UCSD-AML1 (cell line): ENCODE results near the gene LDLRAD3.

Experiments used
- DNase-seq: peaks from one replicate; lab custom pipeline; 2025; ENCODE audit not compliant: unreplicated experiment; lab: John Stamatoyannopoulos, UW

Gene LDLRAD3

GRCh38 chr11:36227044-36227443 is 283.2 kb downstream of the LDLRAD3 start:
- DNase-seq, result no peak

- DNase-seq, result no peak
Measured at GRCh38 chr11:36228689-36229088, 284.8 kb downstream of the LDLRAD3 start.

- DNase-seq, result no peak
Measured at GRCh38 chr11:36229091-36229705, 285.3 kb downstream of the LDLRAD3 start.

GRCh38 chr11:36230779-36231699 is 287.2 kb downstream of the LDLRAD3 start:
- no peak for DNase-seq

GRCh38 chr11:36233204-36233603 is 289.3 kb downstream of the LDLRAD3 start:
- no peak for DNase-seq

GRCh38 chr11:36234825-36235224 is 291.0 kb downstream of the LDLRAD3 start:
- DNase-seq, result no peak

- DNase-seq, result no peak
Measured at GRCh38 chr11:36235750-36236149, 291.9 kb downstream of the LDLRAD3 start.

- DNase-seq, result no peak
Measured at GRCh38 chr11:36237391-36237790, 293.5 kb downstream of the LDLRAD3 start.

- no peak for DNase-seq
Measured at GRCh38 chr11:36238036-36238631, 294.3 kb downstream of the LDLRAD3 start.

GRCh38 chr11:36238881-36239280 is 295.0 kb downstream of the LDLRAD3 start:
- no peak for DNase-seq

- no peak for DNase-seq
Measured at GRCh38 chr11:36239636-36240035, 295.8 kb downstream of the LDLRAD3 start.

- DNase-seq, result no peak
Measured at GRCh38 chr11:36240173-36240572, 296.3 kb downstream of the LDLRAD3 start.

GRCh38 chr11:36240801-36241200 is 296.9 kb downstream of the LDLRAD3 start:
- DNase-seq, result no peak

GRCh38 chr11:36241497-36241896 is 297.6 kb downstream of the LDLRAD3 start:
- no peak for DNase-seq

- DNase-seq, result no peak
Measured at GRCh38 chr11:36243641-36244040, 299.8 kb downstream of the LDLRAD3 start.

GRCh38 chr11:36247493-36247892 is 303.6 kb downstream of the LDLRAD3 start:
- no peak for DNase-seq

GRCh38 chr11:36248436-36248835 is 304.6 kb downstream of the LDLRAD3 start:
- no peak for DNase-seq

- DNase-seq, result no peak
Measured at GRCh38 chr11:36249246-36249645, 305.4 kb downstream of the LDLRAD3 start.

- no peak for DNase-seq
Measured at GRCh38 chr11:36251823-36252222, 308.0 kb downstream of the LDLRAD3 start.

GRCh38 chr11:36253238-36253637 is 309.4 kb downstream of the LDLRAD3 start:
- DNase-seq, result no peak

- no peak for DNase-seq
Measured at GRCh38 chr11:36254713-36255112, 310.9 kb downstream of the LDLRAD3 start.

GRCh38 chr11:36257351-36257750 is 313.5 kb downstream of the LDLRAD3 start:
- no peak for DNase-seq
